A549 (cell line): ENCODE results near the gene INO80C. TPM values are rescaled to one million over a fixed set of nuclear protein-coding genes. Genes with fewer than 3 reads are reported as not detected.
A peak's percentile ranks its signal among the peaks of the same experiment; 100 is the strongest.

Experiments
- ATAC-seq, 2 experiments: fragments of 200-7000 bp in 1 of 2; fragments of >200 bp in 1 of 2; cut with Nextera tagmentation in 1 of 2; cut with Tn5 transposase in 1 of 2; 3 replicates each; pipeline versions ENCODE4 v1.8.0 to v1.9.1; 2018 to 2020; ENCODE audit warnings: mild to moderate bottlenecking in 1 of 2, moderate library complexity in 1 of 2
- CTCF ChIA-PET: fragments of 300-600 bp; sonication (Branson Sonifier 250); formaldehyde crosslinking; extraction: SDS; loops from one replicate; lab custom pipeline; 2021; ENCODE audit warnings: antibody characterized with exemption, inconsistent platforms; lab: Yijun Ruan, JAX
- POLR2A ChIA-PET: fragments of 350-600 bp; formaldehyde crosslinking; extraction: SDS; loops from one replicate; lab custom pipeline; 2021; ENCODE audit warnings: antibody characterized with exemption, inconsistent platforms; lab: Yijun Ruan, JAX
- DNase-seq, 2 experiments: peaks; one replicate each; pipeline versions ENCODE4 v3.0.0 to v3.0.0-alpha.2; 2011 to 2016; ENCODE audit warnings: low read depth in 1 of 2, low spot score in 1 of 2
- FAIRE-seq: peaks from 2 replicates; lab custom pipeline; 2011; peaks lifted over from hg19 to GRCh38; lab: Jason Lieb, UNC
- H3K27ac ChIP-seq, 2 experiments: fragments of >200 bp; sonication (Bioruptor Twin); formaldehyde crosslinking; 3 replicates each; pipeline ENCODE4 v1.5.1; 2016 to 2017
- H3K4me1 ChIP-seq: fragments of >200 bp; sonication (Bioruptor Twin); formaldehyde crosslinking; 3 replicates; pipeline ENCODE4 v1.6.1; 2016
- H3K4me2 ChIP-seq: fragments of >200 bp; sonication (Bioruptor Twin); formaldehyde crosslinking; 3 replicates; pipeline ENCODE4 v1.6.1; 2016
- H3K4me3 ChIP-seq: fragments of >200 bp; sonication (Bioruptor Twin); formaldehyde crosslinking; 3 replicates; pipeline ENCODE4 v1.5.1; 2016
- H3K9me3 ChIP-seq: fragments of >200 bp; sonication (Bioruptor Twin); formaldehyde crosslinking; 3 replicates; pipeline ENCODE4 v1.6.1; 2016
- CBX8 ChIP-seq: fragments of 200-600 bp; sonication (generic); IDR thresholded peaks from 2 replicates; pipeline ENCODE4 v1.6.1; 2016
- CEBPB ChIP-seq, 2 experiments: fragments of >200 bp in 1 of 2; sonication (Bioruptor Twin) in 1 of 2; formaldehyde crosslinking in 1 of 2; IDR thresholded peaks; 2 replicates each; pipeline ENCODE4 v1.6.1; 2012 to 2016
- CHD2 ChIP-seq: fragments of 150-350 bp; IDR thresholded peaks from 2 replicates; pipeline ENCODE4 v1.6.1; 2014; ENCODE audit warnings: low read length; ENCODE audit not compliant: partially characterized antibody
- CHD4 ChIP-seq: fragments of 200-600 bp; sonication (generic); IDR thresholded peaks from 2 replicates; pipeline ENCODE4 v1.6.1; 2016; ENCODE audit warnings: antibody characterized with exemption, mild to moderate bottlenecking, borderline replicate concordance
- CTCF ChIP-seq: fragments of >200 bp; sonication (Bioruptor Twin); formaldehyde crosslinking; IDR thresholded peaks from 3 replicates; pipeline ENCODE4 v1.5.1; 2016
- EP300 ChIP-seq, 2 experiments: fragments of >200 bp; sonication (Bioruptor Twin); formaldehyde crosslinking; IDR thresholded peaks; 2 replicates in 1 of 2; 3 replicates in 1 of 2; pipeline ENCODE4 v1.6.1; 2016 to 2017
- FOSL2 ChIP-seq, 2 experiments: fragments of 450-650 bp in 1 of 2; fragments of >200 bp in 1 of 2; sonication (Bioruptor Twin) in 1 of 2; formaldehyde crosslinking; IDR thresholded peaks; 2 replicates each; pipeline versions ENCODE4 v1.5.0 to v1.6.1; 2016 to 2020; ENCODE audit warnings: mild to moderate bottlenecking in 1 of 2, moderate library complexity in 1 of 2
- GATA3 ChIP-seq: IDR thresholded peaks from 2 replicates; pipeline ENCODE4 v1.6.1; 2012; ENCODE audit warnings: borderline replicate concordance
- HOXB13 ChIP-seq: fragments of 250-450 bp; sonication (Bioruptor Pico); IDR thresholded peaks from 2 replicates; pipeline ENCODE4 v1.5.0; 2020; ENCODE audit warnings: low read depth, mild to moderate bottlenecking, moderate library complexity
- JUN ChIP-seq, 2 experiments: fragments of >200 bp; sonication (Bioruptor Twin); formaldehyde crosslinking; IDR thresholded peaks; 2 replicates in 1 of 2; 3 replicates in 1 of 2; pipeline ENCODE4 v1.6.1; 2016 to 2017
- JUNB ChIP-seq: fragments of >200 bp; sonication (Bioruptor Twin); formaldehyde crosslinking; IDR thresholded peaks from 2 replicates; pipeline ENCODE4 v1.6.1; 2016
- NFE2L2 ChIP-seq: fragments of 150-350 bp; conservative IDR thresholded peaks from 2 replicates; pipeline ENCODE4 v1.6.1; 2014; ENCODE audit warnings: low read length
- NR3C1 ChIP-seq: fragments of >200 bp; sonication (Bioruptor Twin); formaldehyde crosslinking; IDR thresholded peaks from 3 replicates; pipeline ENCODE4 v1.6.1; 2017
- PBX3 ChIP-seq: IDR thresholded peaks from 2 replicates; pipeline ENCODE4 v1.6.1; 2012
- REST ChIP-seq: fragments of 200-600 bp; sonication (generic); IDR thresholded peaks from 2 replicates; pipeline ENCODE4 v1.6.1; 2016; ENCODE audit warnings: antibody characterized with exemption, mild to moderate bottlenecking, moderate library complexity
- RFX5 ChIP-seq: fragments of 450-650 bp; IDR thresholded peaks from 2 replicates; pipeline ENCODE4 v1.7.1; 2014; ENCODE audit warnings: antibody characterized with exemption, mild to moderate bottlenecking, moderate library complexity
- RNF2 ChIP-seq: fragments of 200-600 bp; sonication (generic); IDR thresholded peaks from 2 replicates; pipeline ENCODE4 v1.6.1; 2016; ENCODE audit warnings: low read depth, mild to moderate bottlenecking, antibody characterized with exemption, moderate library complexity, borderline replicate concordance
- TP53 ChIP-seq: fragments of 250-450 bp; sonication (Bioruptor Pico); IDR thresholded peaks from 2 replicates; pipeline ENCODE4 v1.5.0; 2021; ENCODE audit warnings: mild to moderate bottlenecking, moderate library complexity
- ZC3H11A ChIP-seq: fragments of 450-650 bp; IDR thresholded peaks from 2 replicates; pipeline ENCODE4 v1.6.1; 2014; ENCODE audit warnings: antibody characterized with exemption, mild to moderate bottlenecking
- ZFP36 ChIP-seq: fragments of 450-650 bp; IDR thresholded peaks from 2 replicates; pipeline ENCODE4 v1.6.1; 2014; ENCODE audit warnings: borderline replicate concordance; ENCODE audit not compliant: partially characterized antibody
- WGBS: methylation state at CpG from one replicate; pipeline ENCODE4 v1.1.6; 2017; ENCODE audit errors: missing lambda C conversion rate; 5-methylcytosine and 5-hydroxymethylcytosine counted together
- polyA plus RNA-seq, 4 experiments: library from polyadenylated mRNA; depleted of rRNA in 3 of 4; stranded (reverse); fragments of >200 nt; fragmentation: RNase III in 1 of 4; extraction: RNeasy Plus Mini Kit Qiagen cat#74134 plus additional on column Dnase treatment in 1 of 4; gene quantifications; 2 replicates in 3 of 4; 3 replicates in 1 of 4; pipeline ENCODE4 v1.2.3, GENCODE V29; 2011 to 2017
- TF ChIP-seq, protein P1 (sequence below): IDR thresholded peaks from 2 replicates; pipeline ENCODE4 v1.6.1; 2012
- TF ChIP-seq, protein P2 (sequence below): IDR thresholded peaks from 2 replicates; pipeline ENCODE4 v1.6.1; 2012; ENCODE audit warnings: low read depth, borderline replicate concordance

INO80C gene
- polyA plus RNA-seq, 2 of the 4 experiments (the other 2 are of a cell fraction), result 22.1 to 33.3 TPM

DNA sequence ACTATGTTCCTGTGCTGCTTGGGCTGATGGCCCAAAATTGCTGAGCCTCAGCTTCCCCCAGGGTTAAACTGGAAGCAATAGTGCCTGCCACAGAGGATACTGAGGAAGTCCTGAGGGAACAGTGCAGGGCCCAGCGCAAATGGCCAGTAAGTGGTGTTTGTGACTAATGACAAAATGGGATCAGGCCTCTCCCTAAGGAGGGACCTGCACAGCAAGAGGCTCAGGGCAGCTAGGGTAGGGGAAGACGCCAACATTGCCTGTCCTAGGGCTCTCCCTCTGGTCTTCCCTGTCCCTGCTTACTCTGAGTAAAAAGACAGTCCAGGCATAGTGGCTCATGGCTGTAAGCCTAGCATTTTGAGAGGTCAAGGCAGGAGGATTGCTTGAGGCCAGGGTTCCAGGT is 37.8 kb downstream of the INO80C start:
- ChIA-PET CTCF (interaction anchor here (0.9 to 1.4 kb wide), 2 partner anchors 16 to 47 kb away, joined by 3 to 5 read pairs; no protein-coding TSS in a partner anchor), POLR2A (no interaction called here)
- DNase-seq (no peak), FAIRE-seq (no peak), ATAC-seq (no peak)
- WGBS, result 69% methylated on average over 2 of the region's 2 CpGs
- TF ChIP-seq JUN (IDR thresholded peaks at IDR 0.05) (no peak), CTCF (no peak), REST (no peak), RFX5 (no peak), ZFP36 (no peak), JUNB (no peak), CBX8 (no peak), CHD2 (no peak), NFE2L2 (no peak), TP53 (CRISPR knock-in tag) (no peak), ZC3H11A (no peak), NR3C1 (no peak), HOXB13 (CRISPR knock-in tag) (no peak), RNF2 (no peak)
- Histone ChIP-seq H3K4me3 (no peak overlapping the region), H3K4me1 (peaks cover 86% of the 10 kb centered on the region), H3K4me2 (peak overlapping the region; percentile 59), H3K9me3 (no peaks in the 10 kb centered on the region), H3K27ac (peak overlapping the region; percentile 82 to 96)

DNA sequence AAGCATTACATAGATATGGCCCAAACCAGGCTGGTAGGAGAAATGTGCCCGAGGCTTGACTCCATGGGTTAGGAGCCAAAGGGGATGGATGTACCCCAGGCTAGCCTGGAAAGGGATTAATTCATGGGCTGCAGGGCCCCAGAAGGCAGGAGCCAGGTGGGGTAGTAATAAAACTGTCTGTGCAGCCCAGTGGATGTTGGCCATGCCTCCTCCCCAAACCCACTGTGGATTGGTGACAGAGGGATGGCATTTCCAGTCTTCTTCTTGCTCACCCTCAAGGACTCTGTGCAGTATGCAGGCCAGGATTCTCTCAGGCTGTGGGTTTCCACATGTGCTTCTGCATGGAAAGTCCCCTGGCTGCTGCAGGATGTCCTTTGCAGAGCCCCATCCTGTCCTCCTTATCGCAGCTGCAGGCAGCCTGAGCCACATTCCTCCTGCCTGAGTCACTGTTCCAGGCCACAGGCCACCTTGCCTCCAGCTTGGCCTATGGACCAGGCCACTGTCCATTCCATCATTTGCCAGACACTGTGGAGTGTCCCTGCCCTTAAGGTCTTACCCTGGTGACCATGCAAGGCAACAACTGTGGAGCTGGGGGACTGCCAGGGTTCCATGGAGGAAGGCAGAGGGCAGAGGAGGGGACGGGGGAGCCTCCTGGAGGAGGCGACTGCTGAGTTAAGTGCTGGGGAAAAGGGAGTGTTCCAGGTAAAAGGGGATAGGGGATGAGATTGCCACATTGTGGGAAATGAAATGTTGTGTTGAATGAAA is 38.9 kb downstream of the INO80C start:
- WGBS, result 49% methylated on average over 3 of the region's 4 CpGs
- no peak overlapping the region for H3K4me3 ChIP-seq
- H3K27ac ChIP-seq, result peak overlapping the region; percentile 82 to 96
- TF ChIP-seq FOSL2 (IDR thresholded peaks at IDR 0.05), result peak; percentile 52; the same call in 1 of the 2 replicates
- peak; percentile 66 for TF ChIP-seq FOSL2 (CRISPR knock-in tag; IDR thresholded peaks at IDR 0.05)
- TF ChIP-seq GATA3, result peak; percentile 60; the same call in 1 of the 2 replicates
- TF ChIP-seq PBX3, result no peak
- 0 out of 5 replicates have a peak, but pooled peaks of 1 of the 2 experiments have one; percentile 9 for TF ChIP-seq EP300 (IDR thresholded peaks at IDR 0.05)
- 0 out of 4 replicates have a peak, but pooled peaks of 1 of the 2 experiments have one; percentile 0 for TF ChIP-seq CEBPB (IDR thresholded peaks at IDR 0.05)
- TF ChIP-seq, protein P1, sequence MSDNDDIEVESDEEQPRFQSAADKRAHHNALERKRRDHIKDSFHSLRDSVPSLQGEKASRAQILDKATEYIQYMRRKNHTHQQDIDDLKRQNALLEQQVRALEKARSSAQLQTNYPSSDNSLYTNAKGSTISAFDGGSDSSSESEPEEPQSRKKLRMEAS, result peak; percentile 71
- no peak for TF ChIP-seq CHD4
- TF ChIP-seq JUNB, result 0 out of 2 replicates have a peak, but pooled peaks have one; percentile 26
- TF ChIP-seq NFE2L2, result no peak
- TF ChIP-seq, protein P2, sequence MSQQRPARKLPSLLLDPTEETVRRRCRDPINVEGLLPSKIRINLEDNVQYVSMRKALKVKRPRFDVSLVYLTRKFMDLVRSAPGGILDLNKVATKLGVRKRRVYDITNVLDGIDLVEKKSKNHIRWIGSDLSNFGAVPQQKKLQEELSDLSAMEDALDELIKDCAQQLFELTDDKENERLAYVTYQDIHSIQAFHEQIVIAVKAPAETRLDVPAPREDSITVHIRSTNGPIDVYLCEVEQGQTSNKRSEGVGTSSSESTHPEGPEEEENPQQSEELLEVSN, result peak; percentile 34; the same call in 1 of the 2 replicates
- TF ChIP-seq ZC3H11A, result no peak
- peaks cover 86% of the 10 kb centered on the region for H3K4me1 ChIP-seq
- ATAC-seq (peak; percentile 83), DNase-seq (peak; percentile 43 to 79), FAIRE-seq (no peak)
- H3K4me2 ChIP-seq, result peak overlapping the region; percentile 57
- no peaks in the 10 kb centered on the region for H3K9me3 ChIP-seq
- ChIA-PET POLR2A (no interaction called here), CTCF (no interaction called here)
